ENCODE data around the gene CHRND.

DNA sequence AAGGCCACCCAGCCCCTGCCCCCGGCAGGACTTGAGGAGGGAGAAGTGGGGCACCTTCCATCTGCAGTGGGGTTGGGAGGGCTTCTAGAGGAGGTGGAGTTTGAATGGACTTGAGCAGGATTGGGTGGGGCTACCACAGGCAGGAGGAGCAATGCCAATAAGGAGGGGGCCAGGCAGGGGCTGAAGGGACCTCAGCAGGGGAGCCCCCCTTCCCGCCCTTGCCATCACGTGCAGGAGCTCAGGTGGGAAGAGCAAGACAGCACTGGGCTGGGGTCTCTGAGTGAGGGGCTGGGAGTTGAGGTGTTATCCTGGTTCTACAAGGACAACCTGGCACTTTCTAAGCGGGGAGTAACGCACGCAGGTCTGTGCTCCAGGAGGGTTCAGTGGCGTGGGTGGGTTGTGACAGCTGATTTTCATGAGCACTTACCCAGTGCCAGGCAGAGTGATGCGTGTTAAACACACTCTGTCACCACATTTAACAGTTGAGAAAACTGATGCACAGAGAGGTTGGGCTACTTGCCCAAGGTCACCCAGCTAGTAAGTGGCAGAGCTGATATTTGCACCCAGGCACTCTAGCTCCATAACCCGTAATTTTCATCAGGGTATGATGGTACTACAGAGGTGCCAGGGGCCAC, 4.8 kb downstream of the CHRND start:
- no peak for TF ChIP-seq CTCF (IDR thresholded peaks at IDR 0.05)
- no peak for TF ChIP-seq POLR2A (IDR thresholded peaks at IDR 0.05)
